CD4-positive, alpha-beta T cell (primary cell): Measurements from ENCODE around the gene FCRL1. TPM values are rescaled to one million over a fixed set of nuclear protein-coding genes. Genes with fewer than 3 reads are reported as not detected.

Experiments used
- ATAC-seq: fragments of 200-7000 bp; cut with Tn5 transposase; one replicate; pipeline ENCODE4 v1.10.0; 2022; ENCODE audit warnings: mild to moderate bottlenecking; ENCODE audit not compliant: poor library complexity
- CTCF ChIA-PET: fragments of 350-600 bp; sonication (Branson Sonifier 250); formaldehyde crosslinking; loops from one replicate; lab custom pipeline; 2021; ENCODE audit warnings: antibody characterized with exemption, inconsistent platforms; lab: Charles Lee
- POLR2A ChIA-PET: fragments of 350-600 bp; sonication (Branson Sonifier 250); formaldehyde crosslinking; loops from one replicate; lab custom pipeline; 2021; ENCODE audit warnings: antibody characterized with exemption, inconsistent platforms; lab: Charles Lee
- DNase-seq, 14 experiments: peaks; one replicate each; pipeline ENCODE4 v3.0.0-alpha.2; 2013 to 2020; ENCODE audit warnings: mixed read lengths in 2 of 14
- H3K27ac ChIP-seq, 2 donors: one replicate each; pipeline versions ENCODE4 v1.5.1 to v1.7.0; 2013; ENCODE audit warnings: low read length in 2 of 2, low read depth in 1 of 2, mild to moderate bottlenecking in 1 of 2
- H3K27me3 ChIP-seq, 2 experiments: 1 replicate in 1 of 2; 2 replicates in 1 of 2; pipeline versions ENCODE4 v1.6.1 to v1.7.0; 2013; ENCODE audit warnings: low read length in 2 of 2, control low read depth in 1 of 2, mild to moderate bottlenecking in 1 of 2, moderate library complexity in 1 of 2; ENCODE audit not compliant: insufficient read depth in 2 of 2, control insufficient read depth in 1 of 2
- H3K36me3 ChIP-seq: one replicate; pipeline ENCODE4 v1.6.1; 2013; ENCODE audit warnings: low read length, control low read depth; ENCODE audit not compliant: insufficient read depth
- H3K4me1 ChIP-seq: one replicate; pipeline ENCODE4 v1.6.1; 2013; ENCODE audit warnings: low read length, control low read depth; ENCODE audit not compliant: insufficient read depth
- H3K4me3 ChIP-seq: one replicate; pipeline ENCODE4 v1.5.1; 2013; ENCODE audit warnings: mild to moderate bottlenecking, low read length, moderate library complexity
- H3K9me3 ChIP-seq, 2 experiments: 1 replicate in 1 of 2; 2 replicates in 1 of 2; pipeline versions ENCODE4 v1.6.1 to v1.7.0; 2013; ENCODE audit warnings: low read length in 2 of 2, mild to moderate bottlenecking in 2 of 2, control low read depth in 1 of 2, moderate library complexity in 1 of 2; ENCODE audit not compliant: control insufficient read depth in 1 of 2, insufficient read depth in 1 of 2
- H3K27ac Mint-ChIP-seq: one replicate; pipeline ENCODE4 v1.8.0; 2020; ENCODE audit warnings: mixed read lengths
- H3K27me3 Mint-ChIP-seq: one replicate; pipeline ENCODE4 v1.8.0; 2021; ENCODE audit warnings: mixed read lengths
- H3K36me3 Mint-ChIP-seq: one replicate; pipeline ENCODE4 v1.8.0; 2021; ENCODE audit warnings: low read depth, mixed read lengths
- H3K4me1 Mint-ChIP-seq: one replicate; pipeline ENCODE4 v1.8.0; 2021; ENCODE audit warnings: low read depth, mixed read lengths
- H3K4me3 Mint-ChIP-seq: one replicate; pipeline ENCODE4 v1.8.0; 2020; ENCODE audit warnings: mild to moderate bottlenecking, mixed read lengths
- H3K9me3 Mint-ChIP-seq: one replicate; pipeline ENCODE4 v1.8.0; 2020; ENCODE audit warnings: mixed read lengths
- CTCF ChIP-seq: fragments of 200-600 bp; IDR thresholded peaks from one replicate; pipeline ENCODE4 v1.8.0; 2022; ENCODE audit warnings: antibody characterized with exemption, mild to moderate bottlenecking
- intact Hi-C, 2 experiments: fragments of 100-400 bp; cut with DNase I in 1 of 2; cut with micrococcal nuclease in 1 of 2; formaldehyde crosslinking; loops; one replicate each; pipeline versions ENCODE4 v1.15.1 to v1.9.0; 2023 to 2025; cut with DNase I, micrococcal nuclease
- polyA plus RNA-seq, 2 donors: library from polyadenylated mRNA; unstranded; fragments of 120-200 nt; gene quantifications; one replicate each; pipeline ENCODE4 v1.2.1, GENCODE V29; 2013
- total RNA-seq, 174 experiments: library from RNA in 2 of 174; stranded (reverse) in 2 of 174; gene quantifications; one replicate each; pipeline ENCODE4 v1.2.3 and lab custom pipeline; 2021 to 2026

The FCRL1 gene, protein sequence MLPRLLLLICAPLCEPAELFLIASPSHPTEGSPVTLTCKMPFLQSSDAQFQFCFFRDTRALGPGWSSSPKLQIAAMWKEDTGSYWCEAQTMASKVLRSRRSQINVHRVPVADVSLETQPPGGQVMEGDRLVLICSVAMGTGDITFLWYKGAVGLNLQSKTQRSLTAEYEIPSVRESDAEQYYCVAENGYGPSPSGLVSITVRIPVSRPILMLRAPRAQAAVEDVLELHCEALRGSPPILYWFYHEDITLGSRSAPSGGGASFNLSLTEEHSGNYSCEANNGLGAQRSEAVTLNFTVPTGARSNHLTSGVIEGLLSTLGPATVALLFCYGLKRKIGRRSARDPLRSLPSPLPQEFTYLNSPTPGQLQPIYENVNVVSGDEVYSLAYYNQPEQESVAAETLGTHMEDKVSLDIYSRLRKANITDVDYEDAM
- total RNA-seq, result under 1 TPM; 0.60 to 0.98 TPM
- polyA plus RNA-seq (2013, experiment 1 of 2), result 2.3 TPM
- polyA plus RNA-seq (2013, experiment 2 of 2), result 4.2 TPM
- total RNA-seq (lab: John Stamatoyannopoulos, UW), result 0 to 6.1 (median 0.98) reads per million in 172 experiments

GRCh38 chr1:157819896-157820295, at the start of gene FCRL1:
FCRL1 (minus strand) TSS chr1:157820120; CDS start chr1:157820037, 83 bp downstream.
- ChIA-PET POLR2A (no interaction called here), CTCF (no interaction called here)
- intact Hi-C loops, result no loop called here
- H3K27me3 ChIP-seq, result peaks cover 0 to under 1% of the 10 kb centered on the region in 2 experiments
- H3K27ac ChIP-seq, result no peak within 1 kb of the TSS
- H3K4me3 ChIP-seq, result no peak within 1 kb of the TSS
- peaks cover 1% of the 10 kb centered on the region for H3K9me3 Mint-ChIP-seq
- H3K27ac Mint-ChIP-seq, result no peak within 1 kb of the TSS
- H3K4me3 Mint-ChIP-seq, result no peak within 1 kb of the TSS
- ATAC-seq, result no peak
- no peaks in the 10 kb centered on the region for H3K36me3 ChIP-seq
- H3K4me1 Mint-ChIP-seq, result no peaks in the 10 kb centered on the region
- no peaks in the 10 kb centered on the region for H3K9me3 ChIP-seq
- no peaks in the 10 kb centered on the region for H3K36me3 Mint-ChIP-seq
- H3K4me1 ChIP-seq, result no peaks in the 10 kb centered on the region
- no peak for TF ChIP-seq CTCF
- peaks cover 13% of the 10 kb centered on the region for H3K27me3 Mint-ChIP-seq
- peak in 1 of 14 experiments; percentile 3 for DNase-seq

DNA sequence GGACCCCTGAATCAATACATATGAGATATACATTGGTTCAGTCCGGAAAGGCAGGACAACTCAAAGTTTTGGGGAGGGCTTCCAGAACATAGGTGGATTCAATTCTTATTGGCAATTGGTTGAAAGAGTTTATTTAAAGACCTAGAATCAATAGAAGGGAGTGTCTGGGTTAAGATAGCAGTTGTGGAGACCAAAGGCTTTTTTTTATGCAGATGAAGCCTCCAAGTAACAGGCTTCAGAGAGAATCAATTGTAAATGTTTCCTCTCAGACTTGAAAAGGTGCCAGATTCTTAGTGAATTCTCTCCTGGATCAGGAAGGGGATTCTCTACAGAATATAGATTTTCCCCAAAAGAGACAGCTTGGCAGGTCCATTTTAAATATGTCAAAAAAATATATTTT, 48.7 kb upstream of the FCRL1 start:
- Mint-ChIP-seq H3K36me3 (no peaks in the 10 kb centered on the region), H3K4me3 (no peak overlapping the region), H3K27me3 (peaks cover 23% of the 10 kb centered on the region), H3K4me1 (no peaks in the 10 kb centered on the region), H3K9me3 (no peaks in the 10 kb centered on the region), H3K27ac (no peak overlapping the region)
- POLR2A ChIA-PET, result no interaction called here
- CTCF ChIA-PET, result no interaction called here
- ATAC-seq (no peak), DNase-seq (no peak)
- Histone ChIP-seq H3K27ac (no peak overlapping the region), H3K4me1 (no peaks in the 10 kb centered on the region), H3K27me3 (no peaks in the 10 kb centered on the region), H3K36me3 (no peaks in the 10 kb centered on the region), H3K4me3 (no peak overlapping the region), H3K9me3 (no peaks in the 10 kb centered on the region)
- intact Hi-C loops, result no loop called here
- no peak for TF ChIP-seq CTCF

DNA sequence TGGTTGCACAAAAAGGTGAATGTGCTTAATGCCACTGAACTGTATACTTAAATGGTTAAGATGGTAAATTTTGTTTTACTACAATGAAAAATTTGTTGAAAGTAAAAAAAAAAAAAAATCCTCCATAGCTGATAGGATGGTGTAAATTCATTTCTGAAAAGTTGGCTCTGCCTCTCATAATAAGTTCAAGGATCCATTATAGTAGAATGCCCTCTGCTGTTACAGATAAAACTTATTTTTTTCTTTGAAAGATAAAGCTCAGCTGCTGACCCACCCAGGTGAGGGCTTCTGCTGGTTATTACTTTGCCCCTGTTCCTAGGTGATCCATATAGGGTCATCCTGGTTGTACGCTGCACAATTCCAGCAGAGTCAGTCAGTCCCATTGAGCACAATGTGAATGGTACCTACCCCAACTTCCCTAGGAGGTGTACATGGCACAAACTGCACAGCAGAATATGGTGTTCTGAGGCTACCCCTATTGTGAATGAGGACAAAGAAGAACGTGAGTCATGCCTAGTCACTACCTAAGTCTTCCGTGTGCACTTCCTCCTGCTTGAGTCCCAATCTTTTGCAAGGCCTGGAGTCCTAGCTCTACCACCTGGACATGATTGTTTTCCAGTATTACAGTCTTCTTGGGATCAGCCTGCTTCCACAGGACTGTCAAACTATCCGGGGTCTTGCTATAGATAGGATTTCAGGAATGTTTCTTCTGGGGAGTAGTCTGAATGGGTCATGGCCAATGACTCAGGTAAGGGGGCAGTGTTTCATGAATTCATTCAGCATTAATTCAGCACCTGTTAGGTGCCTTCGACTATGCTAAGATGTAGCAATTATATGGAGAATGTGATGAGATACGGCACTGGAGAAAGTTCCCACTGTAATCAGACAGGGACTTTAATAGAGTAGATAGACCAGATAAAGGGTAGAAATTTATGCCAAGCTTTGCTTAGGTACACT, 42.5 kb upstream of the FCRL1 start:
- peaks cover 32% of the 10 kb centered on the region for H3K27me3 Mint-ChIP-seq
- no peaks in the 10 kb centered on the region for H3K27me3 ChIP-seq
- POLR2A ChIA-PET, result no interaction called here

More for the DNA sequence above, 42.5 kb upstream of the FCRL1 start:
- H3K4me1 ChIP-seq, result no peaks in the 10 kb centered on the region
- H3K4me1 Mint-ChIP-seq, result no peaks in the 10 kb centered on the region
- no peak overlapping the region for H3K4me3 ChIP-seq
- no peaks in the 10 kb centered on the region for H3K9me3 Mint-ChIP-seq
- DNase-seq (no peak), ATAC-seq (no peak)
- H3K4me3 Mint-ChIP-seq, result no peak overlapping the region
- intact Hi-C loops, result no loop called here
- H3K27ac Mint-ChIP-seq, result no peak overlapping the region
- no peak overlapping the region for H3K27ac ChIP-seq
- CTCF ChIA-PET, result interaction anchor here (0.7 kb wide), 1 partner anchor 260 kb away, joined by 3 read pairs; no protein-coding TSS in a partner anchor
- no peak for TF ChIP-seq CTCF
- no peaks in the 10 kb centered on the region for H3K36me3 Mint-ChIP-seq
- H3K36me3 ChIP-seq, result no peaks in the 10 kb centered on the region
- H3K9me3 ChIP-seq, result no peaks in the 10 kb centered on the region
